ENCODE data around the gene RBM8A. TPM values are rescaled to one million over a fixed set of nuclear protein-coding genes. Genes with fewer than 3 reads are reported as not detected.

Gene RBM8A
- polyA plus RNA-seq, 1 donor: 122 TPM

DNA sequence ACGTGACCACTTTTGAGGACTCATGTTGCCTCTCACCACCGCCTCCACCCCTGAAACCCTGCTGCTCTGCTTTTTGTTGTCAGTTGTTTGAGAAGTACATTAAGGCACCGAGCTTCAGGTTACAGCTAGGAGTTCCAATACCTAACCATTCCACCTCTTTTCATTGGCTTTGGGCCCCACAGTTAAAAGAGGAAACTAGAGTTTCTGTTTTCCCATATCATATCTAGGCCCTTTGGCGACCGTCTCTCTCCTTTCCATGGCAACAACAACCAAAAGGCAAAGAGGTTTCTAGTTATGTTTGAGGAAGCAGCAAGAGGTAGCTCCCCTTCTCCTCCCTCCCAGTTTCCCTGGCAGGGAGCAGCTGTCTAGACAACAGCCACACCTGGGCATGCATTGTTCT lies 47.5 kb downstream of the RBM8A start:
- Histone ChIP-seq H3K27me3 (ENCODE audit: control insufficient read depth, insufficient read depth, low read length) (peaks cover 23% of the 10 kb centered on the region), H3K4me3 (ENCODE audit: low read length) (no peak overlapping the region), H3K9me3 (ENCODE audit: control insufficient read depth, low read depth, low read length) (no peaks in the 10 kb centered on the region), H3K27ac (ENCODE audit: low read length) (no peak overlapping the region), H3K4me1 (ENCODE audit: control insufficient read depth, insufficient read depth, low read length) (no peaks in the 10 kb centered on the region), H3K36me3 (ENCODE audit: control insufficient read depth, insufficient read depth, low read length) (no peaks in the 10 kb centered on the region)
- 35% methylated on average over 3 of the region's 5 CpGs for WGBS (ENCODE audit: insufficient coverage, low lambda C conversion rate)
- DNase-seq: peak in 1 of 2 donors; percentile 9

DNA sequence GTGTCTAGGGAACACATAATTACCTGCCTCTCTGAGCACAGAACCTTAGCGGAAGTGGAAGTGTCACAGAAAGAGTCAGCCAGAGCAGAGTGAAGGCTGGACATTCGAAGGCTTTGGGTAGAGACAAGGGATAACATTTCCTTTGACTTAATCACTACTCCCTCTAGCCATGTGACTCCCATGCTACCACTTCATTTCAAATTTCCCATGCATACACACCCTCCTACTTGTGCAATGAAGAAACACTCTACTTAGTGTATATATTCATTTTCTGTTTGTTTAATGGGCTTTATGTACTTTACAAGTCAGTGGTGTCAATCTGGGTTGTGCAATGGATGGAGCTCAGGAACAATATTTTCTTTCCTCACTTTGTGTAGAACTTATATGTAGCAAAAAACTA lies 48.6 kb downstream of the RBM8A start:
- Histone ChIP-seq H3K36me3 (ENCODE audit: control insufficient read depth, insufficient read depth, low read length) (no peaks in the 10 kb centered on the region), H3K9me3 (ENCODE audit: control insufficient read depth, low read depth, low read length) (no peaks in the 10 kb centered on the region), H3K27me3 (ENCODE audit: control insufficient read depth, insufficient read depth, low read length) (peaks cover 13% of the 10 kb centered on the region), H3K27ac (ENCODE audit: low read length) (no peak overlapping the region), H3K4me3 (ENCODE audit: low read length) (no peak overlapping the region), H3K4me1 (ENCODE audit: control insufficient read depth, insufficient read depth, low read length) (no peaks in the 10 kb centered on the region)
- whole genome bisulfite sequencing (ENCODE audit: insufficient coverage, low lambda C conversion rate): no CpG with 5 or more reads among the region's 2 CpGs
- no peak for DNase-seq

DNA sequence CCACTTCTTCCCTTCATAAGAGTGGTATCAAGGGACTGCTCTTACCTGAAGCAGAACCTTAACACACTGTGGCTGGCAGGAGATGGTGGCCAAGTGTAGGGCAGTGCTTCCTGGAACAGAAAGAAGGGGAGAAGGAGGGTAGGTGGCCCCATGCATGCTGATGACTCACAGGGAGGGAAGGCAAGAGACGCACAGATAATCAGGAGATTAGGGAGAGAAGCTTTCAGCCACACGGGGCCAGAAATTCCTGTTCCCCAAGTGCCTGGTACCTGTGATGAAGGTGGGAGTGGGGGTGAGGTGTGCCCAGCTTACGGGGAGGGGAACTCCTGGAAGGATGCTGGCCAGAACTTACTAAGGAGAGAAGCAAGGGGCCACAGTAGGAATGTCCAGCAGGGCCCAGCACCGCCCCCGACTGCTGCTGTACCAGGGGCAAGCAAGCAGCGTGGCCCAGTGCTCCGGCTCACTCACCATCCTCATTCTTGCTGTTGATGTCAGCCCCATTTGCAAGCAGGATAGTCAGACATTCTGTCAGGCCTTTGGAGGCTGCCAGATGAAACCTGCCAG lies 49.3 kb downstream of the RBM8A start:
- Histone ChIP-seq H3K9me3 (ENCODE audit: control insufficient read depth, low read depth, low read length) (no peaks in the 10 kb centered on the region), H3K27ac (ENCODE audit: low read length) (no peak overlapping the region), H3K4me1 (ENCODE audit: control insufficient read depth, insufficient read depth, low read length) (no peaks in the 10 kb centered on the region), H3K27me3 (ENCODE audit: control insufficient read depth, insufficient read depth, low read length) (peaks cover 14% of the 10 kb centered on the region), H3K36me3 (ENCODE audit: control insufficient read depth, insufficient read depth, low read length) (no peaks in the 10 kb centered on the region), H3K4me3 (ENCODE audit: low read length) (no peak overlapping the region)
- WGBS (ENCODE audit: insufficient coverage, low lambda C conversion rate): no CpG with 5 or more reads among the region's 7 CpGs
- DNase-seq: no peak

DNA sequence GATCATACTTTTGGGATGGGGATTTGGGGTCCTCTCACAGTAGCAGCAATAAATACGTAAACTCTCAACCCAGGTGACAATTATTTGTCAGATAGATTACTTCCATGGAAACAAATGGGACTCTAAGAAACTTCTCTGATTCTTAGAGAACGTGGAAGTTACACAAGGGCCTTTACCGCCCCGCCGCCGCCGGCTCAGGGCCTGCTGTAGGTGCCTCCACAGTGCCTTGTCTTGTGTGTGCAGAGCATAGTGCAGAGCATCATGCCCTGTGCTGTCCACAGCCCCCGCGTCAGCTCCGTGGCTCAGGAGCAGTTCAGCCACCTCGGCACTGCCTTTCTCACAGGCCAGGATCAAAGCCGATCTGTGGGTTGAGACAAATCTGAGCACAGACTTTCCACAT lies 52.6 kb downstream of the RBM8A start:
- peaks cover 4% of the 10 kb centered on the region for H3K4me1 ChIP-seq (ENCODE audit: control insufficient read depth, insufficient read depth, low read length)
- DNase-seq: no peak
- no peaks in the 10 kb centered on the region for H3K36me3 ChIP-seq (ENCODE audit: control insufficient read depth, insufficient read depth, low read length)
- no peaks in the 10 kb centered on the region for H3K9me3 ChIP-seq (ENCODE audit: control insufficient read depth, low read depth, low read length)
- H3K27ac ChIP-seq (ENCODE audit: low read length): no peak overlapping the region
- H3K27me3 ChIP-seq (ENCODE audit: control insufficient read depth, insufficient read depth, low read length): peaks cover 32% of the 10 kb centered on the region
- H3K4me3 ChIP-seq (ENCODE audit: low read length): no peak overlapping the region
- no CpG with 5 or more reads among the region's 12 CpGs for WGBS (ENCODE audit: insufficient coverage, low lambda C conversion rate)

DNA sequence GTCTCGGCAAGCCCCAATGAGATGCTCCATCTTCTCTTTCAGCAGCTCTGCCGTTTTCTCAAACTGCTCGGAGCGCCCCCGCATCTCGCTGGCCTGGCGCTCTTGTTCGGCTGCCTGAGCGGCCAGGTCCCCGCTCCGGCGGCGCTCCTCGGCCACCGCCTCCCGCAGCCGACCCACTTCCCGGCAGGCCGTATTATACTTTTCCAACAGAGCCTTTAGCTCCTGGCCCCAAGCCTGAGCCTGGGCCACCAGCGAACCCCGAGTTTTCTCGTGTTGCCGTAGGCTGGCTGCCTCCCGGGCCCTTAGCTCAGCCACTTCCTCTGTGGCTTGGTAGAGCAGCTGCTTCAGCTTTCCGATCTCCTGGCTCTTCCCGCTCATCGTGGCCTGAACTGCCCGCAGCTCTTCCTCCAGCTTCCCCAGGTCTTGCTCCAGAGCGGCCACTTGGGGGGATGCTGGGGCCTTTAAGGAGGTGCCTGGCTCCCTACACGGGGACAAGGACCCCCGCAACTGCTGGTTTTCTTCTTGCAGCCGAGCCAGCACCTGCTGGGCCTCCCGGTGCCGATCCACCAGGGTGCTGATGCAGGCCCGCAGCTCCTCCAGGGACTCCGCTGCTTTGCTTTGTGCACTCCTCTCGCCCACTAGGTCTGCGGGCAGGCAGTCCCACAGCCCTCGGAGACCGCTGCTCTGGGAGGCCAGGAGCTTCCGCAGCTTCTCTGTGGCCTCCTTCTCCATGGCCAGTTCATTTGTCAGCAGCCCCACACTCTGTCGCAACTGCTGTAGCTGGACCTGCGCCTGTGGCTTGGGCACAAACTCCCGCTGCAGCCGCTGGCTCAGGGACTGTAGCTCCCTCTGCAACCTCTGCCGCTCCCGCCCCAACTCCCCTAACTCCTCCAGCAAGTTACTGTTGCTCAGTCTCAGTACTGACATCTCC lies 55.0 kb downstream of the RBM8A start:
- no peaks in the 10 kb centered on the region for H3K36me3 ChIP-seq (ENCODE audit: control insufficient read depth, insufficient read depth, low read length)
- peak overlapping the region; percentile 35 for H3K4me3 ChIP-seq (ENCODE audit: low read length)
- DNase-seq: no peak
- WGBS (ENCODE audit: insufficient coverage, low lambda C conversion rate): no CpG with 5 or more reads among the region's 47 CpGs
- peak overlapping the region; percentile 59 for H3K27ac ChIP-seq (ENCODE audit: low read length)
- H3K9me3 ChIP-seq (ENCODE audit: control insufficient read depth, low read depth, low read length): no peaks in the 10 kb centered on the region
- peaks cover 4% of the 10 kb centered on the region for H3K4me1 ChIP-seq (ENCODE audit: control insufficient read depth, insufficient read depth, low read length)
- H3K27me3 ChIP-seq (ENCODE audit: control insufficient read depth, insufficient read depth, low read length): peaks cover 35% of the 10 kb centered on the region

Other genes with a start within 250 kb of the RBM8A start
- gene PDZK1, start 220.1 kb downstream of the RBM8A start, polyA plus RNA-seq: 62.3 TPM
- gene CD160, start 208.0 kb downstream of the RBM8A start, polyA plus RNA-seq: 2.6 TPM
- 14.7 TPM for gene RNF115, start 103.4 kb downstream of the RBM8A start, polyA plus RNA-seq
- 26.1 TPM for gene POLR3C, start 103.3 kb downstream of the RBM8A start, polyA plus RNA-seq
- gene NUDT17, start 81.9 kb downstream of the RBM8A start, polyA plus RNA-seq: 5.1 TPM
- gene PIAS3, start 68.4 kb downstream of the RBM8A start, polyA plus RNA-seq: 25.6 TPM
- 0.93 TPM for gene ANKRD35, start 41.6 kb downstream of the RBM8A start, polyA plus RNA-seq
- 1.1 TPM for gene ITGA10, start 17.4 kb downstream of the RBM8A start, polyA plus RNA-seq
- 33.6 TPM for gene PEX11B, start 8.8 kb downstream of the RBM8A start, polyA plus RNA-seq
- gene LIX1L, start 30.5 kb upstream of the RBM8A start, polyA plus RNA-seq: 12.0 TPM
- 0.79 TPM for gene ANKRD34A, start 37.1 kb upstream of the RBM8A start, polyA plus RNA-seq
- 29.6 TPM for gene POLR3GL, start 37.2 kb upstream of the RBM8A start, polyA plus RNA-seq
- gene TXNIP, start 69.1 kb upstream of the RBM8A start, polyA plus RNA-seq: 607 TPM
- 0.46 TPM for gene HJV, start 94.3 kb upstream of the RBM8A start, polyA plus RNA-seq
- gene NBPF10, start 217.3 kb upstream of the RBM8A start, polyA plus RNA-seq: 0.79 TPM